ENCODE measurements around the gene ATP6V0D1.

The ATP6V0D1 gene

DNA sequence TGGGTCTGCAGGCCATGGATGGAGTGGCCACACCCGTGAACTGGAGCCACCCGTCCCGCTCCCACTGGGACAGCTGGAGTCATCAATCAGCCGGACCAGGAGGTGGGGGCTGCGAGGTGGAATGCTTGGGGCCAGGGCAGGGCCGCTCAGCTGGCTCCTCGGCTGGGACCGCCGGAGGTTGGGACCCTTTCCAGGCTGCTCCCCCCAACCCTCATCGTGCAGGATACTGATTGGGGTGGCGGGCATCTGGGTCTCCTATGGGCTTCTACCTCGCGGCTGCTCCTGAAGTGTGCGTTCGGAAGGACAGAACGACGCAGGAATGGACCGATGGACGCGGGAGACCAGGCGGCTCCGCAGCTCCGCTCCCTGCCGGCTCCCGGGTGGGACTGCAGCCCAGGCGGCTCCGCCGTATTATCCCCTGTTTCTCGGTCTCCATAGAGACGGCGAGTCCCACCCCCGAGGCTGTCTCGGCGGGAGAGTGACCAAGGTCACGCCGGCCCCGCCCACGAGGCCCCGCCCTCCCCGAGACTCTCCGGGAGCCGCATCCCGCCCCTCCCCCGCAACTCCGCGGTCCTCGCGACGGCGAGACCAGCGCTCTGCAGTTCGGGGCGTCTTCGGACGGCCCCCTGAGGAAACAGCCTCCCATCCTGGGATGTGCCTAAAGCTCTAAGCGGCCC lies 87.7 kb downstream of the ATP6V0D1 start, which contains the start of gene TPPP3:
Gene TPPP3 (minus strand): TSS at position 388 of the 677 bp plus-strand sequence. CDS start 2,387 bp downstream, outside the sequence.
- DNase-seq (ENCODE audit: low read depth) = peak; percentile 53

DNA sequence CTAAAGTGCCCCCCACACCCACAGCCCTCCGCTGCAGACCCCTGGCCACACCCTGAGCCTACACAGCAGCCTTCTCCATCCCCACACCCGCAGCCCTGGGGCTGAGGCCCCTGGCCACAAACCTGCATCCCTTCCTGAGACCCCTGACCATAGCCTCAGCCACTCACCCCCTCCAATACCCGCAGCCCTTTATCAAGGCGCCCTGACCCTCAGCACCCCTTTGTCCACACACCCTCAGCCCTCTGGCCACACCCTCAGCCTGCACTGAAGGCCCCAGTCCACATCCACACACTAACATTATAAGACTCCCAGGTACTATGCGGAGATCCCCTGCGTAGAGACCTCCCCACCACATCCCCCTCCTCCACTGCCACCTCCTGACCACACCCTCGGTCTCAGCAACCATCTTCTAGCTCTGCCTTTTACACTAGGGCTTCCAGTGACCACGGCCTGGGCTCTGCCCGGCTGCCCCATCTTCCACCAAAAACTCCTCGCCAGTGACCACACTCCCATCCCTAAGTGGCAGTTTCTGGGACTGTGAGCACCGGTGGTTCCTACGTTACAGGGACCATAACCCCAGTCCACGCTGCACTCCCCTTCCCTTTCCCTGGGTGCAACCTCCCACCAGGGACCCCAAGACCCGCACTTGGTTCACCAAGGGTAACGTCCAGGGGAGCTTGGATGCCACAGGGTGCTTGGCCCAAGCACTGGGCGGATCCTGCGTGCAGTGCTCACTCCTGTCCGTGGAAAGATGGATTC lies 88.5 kb downstream of the ATP6V0D1 start:
- no peak for DNase-seq (ENCODE audit: low read depth)

GRCh38 chr16:67391424-67392300 lies 89.3 kb downstream of the ATP6V0D1 start:
- DNase-seq (ENCODE audit: low read depth) = no peak

GRCh38 chr16:67390816-67391423 lies 90.0 kb downstream of the ATP6V0D1 start:
- no peak for DNase-seq (ENCODE audit: low read depth)

GRCh38 chr16:67389911-67390815 lies 90.8 kb downstream of the ATP6V0D1 start:
- DNase-seq (ENCODE audit: low read depth) = no peak

DNA sequence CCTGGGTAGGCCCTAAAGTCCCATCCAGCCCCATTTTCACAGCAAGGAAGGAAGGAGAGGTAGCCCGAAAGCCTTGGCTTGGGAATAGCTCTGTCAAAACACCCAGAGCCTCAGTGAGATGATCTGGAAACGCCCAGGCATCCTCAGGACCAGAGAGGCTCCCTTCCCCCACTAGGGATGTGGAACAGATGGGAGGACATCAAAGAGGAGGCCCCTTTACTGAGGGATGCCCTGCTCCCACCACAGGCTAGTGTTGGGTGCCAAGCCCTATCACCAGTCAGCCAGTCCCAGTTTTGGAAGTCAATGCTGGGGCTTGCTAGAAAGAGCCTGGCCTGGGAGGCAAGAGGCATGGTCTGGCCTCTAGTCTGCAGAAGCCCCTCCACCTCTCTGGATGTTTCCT lies 92.4 kb downstream of the ATP6V0D1 start:
- DNase-seq (ENCODE audit: low read depth) = no peak

- no peak for DNase-seq (ENCODE audit: low read depth)
Observed at GRCh38 chr16:67388191-67388590, 92.8 kb downstream of the ATP6V0D1 start.
